NCI-H1436 (cell line): ENCODE data around the gene PALM.
A peak's percentile ranks its signal among the peaks of the same experiment; 100 is the strongest.

Experiments
- DNase-seq: peaks from one replicate; lab custom pipeline; 2025; lab: John Stamatoyannopoulos, UW

PALM gene

DNA sequence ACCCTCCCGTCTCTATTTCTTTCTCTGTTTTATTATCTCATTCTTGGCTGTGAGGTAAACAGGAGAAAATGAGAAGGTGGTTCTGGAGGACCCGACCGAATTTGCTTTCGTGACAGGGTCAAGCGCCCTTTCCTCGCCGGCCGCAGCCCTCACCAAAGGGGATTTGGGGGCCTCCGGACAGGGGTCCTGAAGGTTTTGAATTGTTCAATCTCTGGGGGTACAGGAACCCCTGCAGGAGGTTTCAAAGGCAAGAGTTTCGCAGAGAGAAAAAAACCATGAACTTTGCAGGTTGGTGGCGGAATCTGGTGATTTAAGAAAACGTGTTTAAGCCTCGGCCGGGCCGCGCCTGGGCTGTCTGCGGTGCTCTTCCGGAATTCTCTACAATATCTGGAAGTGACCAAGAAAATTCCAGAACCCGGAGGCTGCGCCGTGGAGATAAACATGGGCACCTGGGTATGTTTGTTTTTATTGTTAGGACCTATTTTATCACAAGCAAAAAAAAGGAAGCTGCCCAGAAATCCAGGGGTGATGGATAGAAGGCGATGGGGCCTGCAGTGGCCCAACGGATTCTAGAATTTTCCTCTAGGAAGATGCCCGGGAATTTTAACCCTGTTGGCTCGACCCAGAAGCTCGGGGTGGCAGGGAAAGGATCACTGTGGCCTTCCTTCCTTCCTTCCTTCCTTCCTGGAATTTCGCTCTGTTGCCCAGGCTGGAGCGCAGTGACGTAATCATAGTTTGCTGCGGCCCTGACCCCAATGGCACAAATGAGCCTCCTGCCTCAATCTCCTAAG is 74.3 kb downstream of the PALM start:
- no peak for DNase-seq

DNA sequence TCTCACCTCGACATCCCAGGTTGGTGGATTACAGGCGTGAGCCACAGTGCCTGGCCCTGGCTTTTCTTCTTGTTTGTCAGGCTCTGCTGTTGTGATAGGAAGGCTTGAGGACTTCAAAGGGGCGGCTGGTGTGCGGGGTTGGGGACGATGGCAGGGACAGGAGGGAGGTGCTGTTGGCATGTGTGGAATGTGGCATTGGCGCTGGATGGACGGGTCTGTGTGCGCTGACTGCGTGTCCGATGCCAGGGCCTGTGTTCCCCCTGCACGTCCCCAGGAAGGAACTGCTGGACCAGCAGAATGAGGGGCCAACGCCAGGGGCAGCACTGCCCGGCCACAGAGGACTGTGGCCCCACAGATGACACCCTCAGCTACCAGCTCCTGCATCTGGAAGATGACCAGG is 75.8 kb downstream of the PALM start:
- no peak for DNase-seq

DNA sequence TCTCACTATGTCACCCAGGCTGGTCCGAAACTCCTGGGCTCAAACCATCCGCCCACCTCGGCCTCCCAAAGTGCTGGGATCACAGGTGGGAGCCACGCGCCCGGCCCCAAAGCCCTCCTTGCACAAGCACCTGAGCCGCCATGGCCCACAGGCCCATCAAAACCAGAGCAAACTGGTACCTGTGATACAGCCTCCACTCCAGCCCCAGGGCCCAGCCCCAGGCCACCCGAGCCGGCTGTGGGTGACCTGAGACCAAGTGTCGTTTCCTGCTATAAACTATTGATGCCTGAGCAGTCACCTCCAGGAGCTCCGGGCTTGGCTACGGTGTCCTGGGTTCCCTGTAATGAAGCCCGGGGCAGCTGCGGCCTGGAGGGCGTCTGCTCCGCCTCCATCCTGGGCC is 78.8 kb downstream of the PALM start:
- no peak for DNase-seq

DNA sequence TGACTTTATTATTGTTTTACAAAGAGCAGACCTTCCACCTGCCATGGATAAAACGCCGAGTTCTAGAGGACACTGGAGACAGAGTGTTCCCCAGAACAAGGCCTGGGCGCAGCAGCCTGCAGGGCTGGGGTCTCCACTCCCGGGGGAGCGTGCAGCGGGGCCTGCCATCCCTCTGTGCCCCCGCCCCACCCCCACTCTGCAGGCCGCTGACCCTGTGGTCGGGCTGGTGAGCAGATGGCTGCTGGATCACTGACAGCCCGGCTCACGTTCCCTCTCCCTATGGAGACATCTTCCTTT is 79.9 kb downstream of the PALM start:
- no peak for DNase-seq

DNA sequence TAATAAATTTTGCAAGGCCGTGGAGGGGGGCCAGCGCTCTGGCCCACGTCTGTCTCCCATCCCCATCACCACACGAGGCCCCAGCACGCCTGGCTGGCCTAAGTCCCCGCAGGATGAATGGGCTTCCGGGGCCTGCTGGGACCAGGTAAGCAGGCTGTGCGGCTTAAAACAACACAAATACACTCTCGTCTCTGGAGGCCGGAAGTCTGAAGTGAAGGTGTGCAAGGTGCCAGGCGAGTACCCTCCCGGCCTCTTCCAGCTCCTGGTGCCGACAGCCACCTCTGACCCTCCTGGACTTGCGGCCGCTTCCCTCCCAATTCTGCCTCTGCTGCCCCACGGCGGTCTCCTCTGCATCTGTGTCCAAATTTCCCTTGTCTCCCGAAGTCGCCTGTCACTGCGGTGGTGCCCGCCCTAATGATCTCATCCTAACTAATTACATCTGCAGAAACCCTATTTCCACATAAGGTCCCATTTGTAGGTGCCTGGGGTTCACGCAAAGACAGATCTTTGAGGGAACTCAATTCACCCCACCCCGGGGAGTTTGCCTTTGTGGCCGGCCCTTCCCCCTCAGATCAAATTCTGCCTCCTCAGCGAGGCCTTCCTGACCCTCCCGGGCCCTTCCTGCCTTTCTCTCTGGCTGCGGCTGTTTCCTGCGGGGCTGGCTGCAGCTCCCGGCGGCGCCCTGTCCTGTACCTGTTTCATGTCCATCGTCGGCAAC is 80.4 kb downstream of the PALM start:
- no peak for DNase-seq

DNA sequence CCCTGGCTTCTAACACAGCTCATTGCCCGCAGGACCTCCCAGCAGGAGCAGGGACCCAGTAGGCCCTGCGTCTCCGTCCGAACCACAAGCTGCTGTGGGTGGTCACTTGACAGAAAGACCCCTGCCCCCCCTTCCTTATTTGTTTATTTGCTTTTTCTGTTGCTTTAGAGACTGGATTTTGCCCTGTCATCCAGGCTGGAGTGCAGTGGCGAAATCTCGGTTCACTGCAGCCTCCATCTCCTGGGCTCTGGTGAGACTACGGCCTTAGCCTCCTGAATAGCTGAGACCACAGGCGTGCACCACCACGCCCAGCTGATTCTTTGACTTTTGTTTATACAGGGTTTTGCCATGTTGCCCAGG is 80.9 kb downstream of the PALM start:
- DNase-seq: no peak

DNA sequence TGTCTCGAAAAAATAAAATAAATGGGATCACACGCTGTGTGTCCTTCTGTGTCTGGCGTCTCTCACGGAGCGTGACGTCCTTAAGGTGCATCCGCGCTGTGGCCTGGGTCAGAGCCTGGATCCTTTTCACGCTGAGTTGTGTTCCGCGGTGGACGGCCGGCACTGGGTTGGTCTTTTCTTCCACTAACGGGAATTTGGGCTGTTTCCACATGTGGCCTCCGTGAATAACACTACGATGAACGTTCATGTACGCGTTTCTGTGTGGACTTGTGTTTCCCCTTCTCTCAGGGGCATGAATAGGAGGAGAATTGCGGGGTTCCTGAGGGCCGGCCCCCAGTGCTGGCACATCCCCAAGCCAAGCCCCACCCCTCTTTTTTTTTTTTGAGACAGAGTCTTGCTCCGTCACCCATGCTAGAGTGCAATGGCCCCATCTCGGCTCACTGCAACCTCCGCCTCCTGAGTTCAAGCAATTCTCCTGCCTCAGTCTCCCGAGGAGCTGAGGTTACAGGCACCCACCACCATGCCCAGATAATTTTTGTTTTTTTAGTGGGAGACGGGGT is 82.4 kb downstream of the PALM start:
- no peak for DNase-seq

DNA sequence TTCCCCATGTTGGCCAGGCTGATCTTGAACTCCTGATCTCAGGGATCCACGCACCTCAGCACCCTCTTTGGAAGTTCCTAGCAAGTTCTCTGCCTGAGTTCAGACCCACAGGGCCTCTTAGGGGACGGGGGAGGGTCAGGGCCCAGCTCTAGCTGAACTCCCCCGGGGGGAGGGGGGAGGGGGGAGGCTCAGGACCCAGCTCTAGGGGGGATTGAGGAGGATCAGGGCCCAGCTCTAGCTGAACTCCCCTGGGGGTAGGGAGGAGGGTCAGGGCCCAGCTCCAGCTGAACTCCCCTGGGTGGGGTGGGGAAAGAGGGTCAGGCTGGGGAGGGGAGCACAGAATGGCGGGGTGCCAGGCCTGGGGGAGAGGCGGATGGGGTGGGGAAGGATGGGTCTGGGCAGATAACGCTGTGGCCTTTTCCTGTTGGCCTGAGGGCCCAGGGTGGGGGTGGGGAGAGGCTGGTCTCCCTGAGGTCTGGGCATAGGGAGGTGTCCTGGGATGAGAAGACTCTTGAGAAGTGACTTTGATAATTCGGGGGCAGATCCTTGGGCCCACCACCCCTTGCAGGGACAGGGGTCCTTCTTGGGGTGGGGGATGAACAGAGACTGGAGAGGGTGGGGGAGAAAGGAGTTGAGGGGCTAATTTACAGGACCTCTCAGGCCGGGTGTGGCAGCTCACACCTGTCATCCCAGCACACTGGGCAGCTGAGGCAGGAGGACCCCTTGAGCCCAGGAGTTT is 83.0 kb downstream of the PALM start:
- DNase-seq: no peak

DNA sequence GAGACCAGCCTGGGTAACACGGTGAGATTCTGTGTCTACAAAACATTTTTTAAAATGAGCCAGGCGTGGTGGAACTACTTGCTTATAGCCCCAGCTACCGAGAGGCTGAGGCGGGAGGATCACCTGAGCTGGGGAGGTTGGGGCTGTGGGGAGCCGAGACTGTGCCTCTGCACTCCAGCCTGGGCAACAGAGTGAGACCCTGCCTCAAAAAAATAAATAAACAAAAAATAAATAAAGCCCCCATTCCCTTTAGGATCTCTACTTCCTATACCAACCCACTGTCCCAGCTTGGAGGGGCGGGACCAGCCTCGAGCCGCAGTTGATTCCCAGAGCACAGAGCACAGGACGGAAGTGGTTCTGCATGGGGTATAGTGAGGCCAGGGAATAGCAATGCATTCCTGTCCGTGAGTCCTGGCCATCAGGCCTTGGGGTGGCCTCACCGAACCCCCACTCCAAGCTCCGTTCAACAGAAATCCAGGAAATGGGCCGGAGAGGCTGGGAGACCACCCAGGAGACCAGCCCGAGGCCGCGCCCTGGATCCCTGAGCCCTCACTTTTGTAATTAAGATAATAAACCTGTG is 83.7 kb downstream of the PALM start:
- no peak for DNase-seq

DNA sequence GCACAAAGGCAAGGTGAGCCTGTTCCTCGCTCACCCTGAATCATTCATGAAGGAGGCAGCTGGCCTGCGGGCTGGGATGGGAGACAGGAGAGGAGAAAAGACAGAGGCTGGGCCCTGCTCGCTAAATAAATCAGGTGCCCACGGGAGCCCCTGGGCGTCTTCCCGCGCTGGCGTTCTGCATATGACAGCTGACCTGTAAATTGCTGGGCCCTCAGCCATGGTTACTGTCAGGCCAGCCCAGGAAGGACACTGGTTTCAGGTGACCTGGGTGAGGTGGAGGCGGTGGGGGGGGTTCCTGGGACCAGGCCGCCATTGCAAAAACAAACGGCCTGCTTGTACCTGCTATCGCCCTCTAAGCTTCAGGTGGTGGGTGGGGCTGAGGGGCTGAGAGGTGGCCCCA is 85.1 kb downstream of the PALM start:
- no peak for DNase-seq

DNA sequence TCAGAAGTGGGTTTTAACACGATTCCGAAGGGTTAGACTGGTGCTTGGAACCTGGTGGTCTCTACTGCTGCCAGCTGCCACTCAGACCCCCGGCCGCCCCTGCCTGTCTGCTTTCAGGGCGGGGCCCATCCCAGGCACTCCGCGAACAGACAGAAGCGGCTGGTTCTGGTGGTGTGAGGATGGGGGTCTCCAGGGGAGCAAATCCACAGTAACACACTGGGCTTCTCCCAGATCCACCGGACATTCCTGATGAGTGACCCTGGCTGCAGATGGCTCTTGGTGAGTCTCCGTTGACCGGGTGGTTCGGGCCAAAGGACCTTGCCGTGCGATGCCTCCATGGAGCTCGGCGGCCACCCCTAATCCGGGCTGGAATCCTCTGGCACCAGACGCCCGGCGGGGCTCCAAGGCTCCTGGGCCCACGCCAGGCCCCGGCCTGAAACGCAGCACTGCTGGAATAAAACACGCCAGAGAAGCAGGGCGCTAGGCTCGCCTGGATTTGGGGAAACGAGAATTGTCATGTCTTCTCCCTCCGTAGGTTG is 86.4 kb downstream of the PALM start:
- no peak for DNase-seq

DNA sequence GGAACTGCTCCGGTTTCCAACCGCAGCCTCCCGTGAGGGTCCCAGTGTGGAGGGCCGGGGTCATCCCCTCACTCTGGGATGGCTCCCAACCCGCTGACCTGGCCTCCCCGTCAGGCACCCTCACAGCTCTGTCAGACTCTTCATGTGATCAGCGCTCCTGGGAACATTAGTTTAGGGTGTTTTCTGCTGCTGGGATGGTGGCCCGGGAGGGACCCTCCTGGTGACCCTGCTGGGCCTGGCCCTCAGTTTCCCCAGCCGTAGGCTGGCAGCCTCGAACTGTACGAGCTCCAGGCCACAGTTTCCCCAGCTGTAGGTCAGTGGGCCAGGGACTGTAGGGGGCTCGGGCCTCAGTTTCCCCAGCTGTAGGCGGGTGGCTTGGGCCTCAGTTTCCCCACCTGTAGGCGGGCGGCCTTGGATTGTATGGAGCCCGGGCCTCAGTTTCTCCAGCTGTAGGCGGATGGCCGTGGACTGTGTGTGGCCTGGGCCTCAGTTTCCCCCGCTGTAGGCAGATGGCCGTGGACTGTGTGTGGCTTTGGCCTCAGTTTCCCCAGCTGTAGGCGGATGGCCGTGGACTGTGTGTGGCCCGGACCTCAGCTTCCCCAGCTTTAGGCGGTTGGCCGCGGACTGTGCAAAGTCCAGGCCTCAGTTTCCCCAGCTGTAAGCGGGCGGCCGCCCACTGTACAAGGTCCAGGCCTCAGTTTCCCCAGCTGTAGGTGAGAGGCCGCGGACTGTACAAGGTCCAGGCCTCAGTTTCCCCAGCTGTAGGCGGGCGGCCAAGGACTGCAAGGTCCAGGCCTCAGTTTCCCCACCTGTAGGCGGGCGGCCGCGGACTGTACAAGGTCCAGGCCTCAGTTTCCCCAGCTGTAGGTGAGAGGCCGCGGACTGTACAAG is 87.2 kb downstream of the PALM start:
- no peak for DNase-seq

DNA sequence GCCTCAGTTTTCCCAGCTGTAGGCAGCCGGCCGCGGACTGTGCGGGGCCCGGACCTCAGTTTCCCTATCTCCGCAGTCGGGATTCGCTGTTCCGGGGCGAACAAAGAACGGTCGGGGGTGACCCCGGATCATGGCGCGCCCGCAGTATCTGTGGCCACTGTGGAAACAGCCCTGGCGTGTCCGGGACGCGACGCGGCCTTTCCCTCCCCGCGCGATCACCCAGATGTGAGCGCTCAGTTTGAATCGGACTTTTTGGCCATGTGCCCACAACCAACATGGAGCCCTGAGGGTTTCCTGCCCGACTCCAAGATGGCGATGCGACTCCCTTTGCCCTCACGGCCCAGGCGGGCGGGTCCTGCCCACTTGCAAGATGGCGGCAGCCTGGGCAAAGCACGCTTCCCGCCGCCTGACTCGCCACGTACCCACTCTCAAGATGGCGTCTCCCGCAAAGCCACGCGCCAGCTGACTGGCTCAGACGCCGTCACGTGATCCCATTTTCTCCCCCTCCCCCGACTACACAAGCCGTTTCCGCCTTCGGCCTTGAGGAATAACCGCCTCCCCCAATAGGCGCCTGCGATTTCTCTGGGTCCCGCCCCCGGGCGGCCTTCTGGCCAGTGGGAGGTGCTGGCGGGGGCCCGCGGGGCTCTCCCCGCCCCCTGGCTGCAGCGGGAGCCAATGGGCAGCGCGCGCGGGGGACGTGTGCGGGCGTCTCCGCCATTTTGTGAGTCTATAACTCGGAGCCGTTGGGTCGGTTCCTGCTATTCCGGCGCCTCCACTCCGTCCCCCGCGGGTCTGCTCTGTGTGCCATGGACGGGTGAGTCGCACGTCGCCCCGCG is 88.2 kb downstream of the PALM start, which contains the start of gene PTBP1:
Gene PTBP1, plus strand, starts transcription at position 761 of the 836 bp plus-strand sequence. Its CDS starts 46 bp downstream, at position 807.
- DNase-seq: peak; percentile 100
